CD4-positive, alpha-beta memory T cell (primary cell): ENCODE data around the gene CEP97. TPM values are rescaled to one million over a fixed set of nuclear protein-coding genes. Genes with fewer than 3 reads are reported as not detected.
"Not testable (repeated sequence)": the region's sequence is repeated elsewhere in the genome, so short reads cannot be mapped to it uniquely, and the experiment has no call there.

Experiments used
- CTCF ChIA-PET: fragments of 350-600 bp; sonication (Branson Sonifier 250); formaldehyde crosslinking; loops from one replicate; lab custom pipeline; 2021; ENCODE audit warnings: inconsistent platforms; ENCODE audit not compliant: partially characterized antibody; lab: Charles Lee
- POLR2A ChIA-PET: fragments of 350-600 bp; sonication (Branson Sonifier 250); formaldehyde crosslinking; loops from one replicate; lab custom pipeline; 2021; ENCODE audit not compliant: partially characterized antibody; lab: Charles Lee
- DNase-seq, 5 donors: peaks; one replicate each; pipeline versions ENCODE4 v3.0.0 to v3.0.0-alpha.2; 2020 to 2022; ENCODE audit warnings: mixed read lengths in 1 of 5
- H3K27ac ChIP-seq: one replicate; pipeline ENCODE4 v1.7.0; 2013; ENCODE audit warnings: low read depth, low read length
- H3K27me3 ChIP-seq: 2 replicates; pipeline ENCODE4 v1.7.0; 2013; ENCODE audit warnings: mild to moderate bottlenecking, low read length, moderate library complexity; ENCODE audit not compliant: insufficient read depth
- H3K36me3 ChIP-seq: 2 replicates; pipeline ENCODE4 v1.7.0; 2013; ENCODE audit warnings: mild to moderate bottlenecking, low read length, moderate library complexity; ENCODE audit not compliant: insufficient read depth
- H3K4me1 ChIP-seq: 2 replicates; pipeline ENCODE4 v1.7.0; 2013; ENCODE audit warnings: mild to moderate bottlenecking, low read length, moderate library complexity; ENCODE audit not compliant: insufficient read depth
- H3K4me3 ChIP-seq, 2 donors: one replicate each; pipeline ENCODE4 v1.7.0; 2013; ENCODE audit warnings: low read length in 2 of 2, mild to moderate bottlenecking in 1 of 2
- H3K9me3 ChIP-seq, 2 donors: one replicate each; pipeline ENCODE4 v1.7.0; 2013; ENCODE audit warnings: low read length in 2 of 2, control low read depth in 1 of 2; ENCODE audit not compliant: control insufficient read depth in 1 of 2
- H3K27ac Mint-ChIP-seq, 7 donors: one replicate each; pipeline ENCODE4 v1.8.0; 2020 to 2021; ENCODE audit warnings: mixed read lengths in 7 of 7, mild to moderate bottlenecking in 6 of 7, inconsistent platforms in 3 of 7, moderate library complexity in 3 of 7
- H3K27me3 Mint-ChIP-seq, 2 donors: one replicate each; pipeline ENCODE4 v1.8.0; 2020 to 2021; ENCODE audit warnings: mixed read lengths in 2 of 2
- H3K36me3 Mint-ChIP-seq, 2 donors: one replicate each; pipeline ENCODE4 v1.8.0; 2020 to 2021; ENCODE audit warnings: mixed read lengths in 2 of 2, inconsistent platforms in 1 of 2, mild to moderate bottlenecking in 1 of 2
- H3K4me1 Mint-ChIP-seq, 4 donors: one replicate each; pipeline ENCODE4 v1.8.0; 2020 to 2021; ENCODE audit warnings: mixed read lengths in 4 of 4, mild to moderate bottlenecking in 1 of 4
- H3K4me3 Mint-ChIP-seq, 8 donors: one replicate each; pipeline ENCODE4 v1.8.0; 2020 to 2021; ENCODE audit warnings: mixed read lengths in 8 of 8, mild to moderate bottlenecking in 7 of 8, moderate library complexity in 6 of 8, inconsistent platforms in 3 of 8
- H3K9me3 Mint-ChIP-seq, 8 donors: one replicate each; pipeline ENCODE4 v1.8.0; 2020 to 2021; ENCODE audit warnings: mixed read lengths in 8 of 8, mild to moderate bottlenecking in 5 of 8, inconsistent platforms in 3 of 8, moderate library complexity in 1 of 8
- intact Hi-C: fragments of 100-400 bp; cut with micrococcal nuclease; formaldehyde crosslinking; loops from one replicate; pipeline ENCODE4 v1.15.1; 2023
- polyA plus RNA-seq, 2 donors: library from polyadenylated mRNA; unstranded; fragments of 300-500 nt; fragmentation: Illumina TruSeq; gene quantifications; one replicate each; pipeline ENCODE4 v1.2.3, GENCODE V29; 2021
- total RNA-seq, 2 experiments: library from RNA; stranded (reverse); gene quantifications; one replicate each; pipeline ENCODE4 v1.2.3, GENCODE V29; 2021

The CEP97 gene
- total and polyA plus RNA-seq, 4 experiments from 2014 or later = 3.7 to 16.8 (median 10.0) TPM

- H3K27ac ChIP-seq = no peak overlapping the region
- DNase-seq = no peak
- no peak overlapping the region for H3K4me3 Mint-ChIP-seq
- H3K27me3 Mint-ChIP-seq = no peaks in the 10 kb centered on the region
- ChIA-PET POLR2A (interaction anchor here (1.1 kb wide), 1 partner anchor 23 kb away, joined by 4 read pairs; the partner anchor contains the start of gene CEP97), CTCF (interaction anchor here (1.7 kb wide), 1 partner anchor 527 kb away, joined by 4 read pairs; no protein-coding TSS in a partner anchor)
- no peaks in the 10 kb centered on the region for H3K9me3 Mint-ChIP-seq
- H3K4me1 ChIP-seq = no peaks in the 10 kb centered on the region
- H3K27ac Mint-ChIP-seq = peak overlapping the region in 1 of 7 donors; percentile 61
- no peak overlapping the region for H3K4me3 ChIP-seq
- no peaks in the 10 kb centered on the region for H3K9me3 ChIP-seq
- intact Hi-C loops = no loop called here
- H3K4me1 Mint-ChIP-seq = no peaks in the 10 kb centered on the region
- H3K36me3 Mint-ChIP-seq = no peaks in the 10 kb centered on the region
- no peaks in the 10 kb centered on the region for H3K27me3 ChIP-seq
- no peaks in the 10 kb centered on the region for H3K36me3 ChIP-seq
Measured at GRCh38 chr3:101701696-101702634, 22.4 kb upstream of the CEP97 start.

- Mint-ChIP-seq H3K27ac (no peak overlapping the region), H3K4me1 (no peaks in the 10 kb centered on the region), H3K27me3 (no peaks in the 10 kb centered on the region), H3K36me3 (no peaks in the 10 kb centered on the region), H3K4me3 (no peak overlapping the region), H3K9me3 (no peaks in the 10 kb centered on the region)
- no peaks in the 10 kb centered on the region for H3K4me1 ChIP-seq
- no peak for DNase-seq
- no peaks in the 10 kb centered on the region for H3K27me3 ChIP-seq
- POLR2A ChIA-PET = no interaction called here
- H3K4me3 ChIP-seq = no peak overlapping the region
- intact Hi-C loops = no loop called here
- CTCF ChIA-PET = no interaction called here
- H3K9me3 ChIP-seq = no peaks in the 10 kb centered on the region
- no peak overlapping the region for H3K27ac ChIP-seq
- no peaks in the 10 kb centered on the region for H3K36me3 ChIP-seq
Measured at GRCh38 chr3:101702726-101703125, 21.7 kb upstream of the CEP97 start.

- H3K27me3 Mint-ChIP-seq = no peaks in the 10 kb centered on the region
Measured at GRCh38 chr3:101703169-101703568, 21.2 kb upstream of the CEP97 start.

GRCh38 chr3:101704639-101705038 lies 19.8 kb upstream of the CEP97 start:
- CTCF ChIA-PET = interaction anchor here (1.6 kb wide), 1 partner anchor 98 kb away, joined by 4 read pairs; no protein-coding TSS in a partner anchor
- H3K36me3 ChIP-seq, H3K27me3 Mint-ChIP-seq, H3K27me3 ChIP-seq, H3K27ac Mint-ChIP-seq, DNase-seq, H3K9me3 ChIP-seq, intact Hi-C loops, H3K4me3 ChIP-seq, H3K4me1 ChIP-seq, H3K4me3 Mint-ChIP-seq, H3K9me3 Mint-ChIP-seq, H3K27ac ChIP-seq, POLR2A ChIA-PET, H3K4me1 Mint-ChIP-seq, H3K36me3 Mint-ChIP-seq: not testable (repeated sequence)

More at GRCh38 chr3:101703169-101703568, 21.2 kb upstream of the CEP97 start:
- no peaks in the 10 kb centered on the region for H3K27me3 ChIP-seq
- H3K4me3 Mint-ChIP-seq = no peak overlapping the region
- H3K36me3 Mint-ChIP-seq = no peaks in the 10 kb centered on the region
- POLR2A ChIA-PET = no interaction called here
- no peak overlapping the region for H3K4me3 ChIP-seq
- CTCF ChIA-PET = no interaction called here
- DNase-seq = no peak
- no peaks in the 10 kb centered on the region for H3K9me3 Mint-ChIP-seq
- intact Hi-C loops = no loop called here
- no peaks in the 10 kb centered on the region for H3K36me3 ChIP-seq
- H3K27ac ChIP-seq = no peak overlapping the region
- no peak overlapping the region for H3K27ac Mint-ChIP-seq
- H3K9me3 ChIP-seq = no peaks in the 10 kb centered on the region
- H3K4me1 Mint-ChIP-seq = no peaks in the 10 kb centered on the region
- no peaks in the 10 kb centered on the region for H3K4me1 ChIP-seq

- H3K4me3 ChIP-seq = no peak overlapping the region
- H3K36me3 ChIP-seq = no peaks in the 10 kb centered on the region
- H3K27me3 ChIP-seq = no peaks in the 10 kb centered on the region
- no peaks in the 10 kb centered on the region for H3K27me3 Mint-ChIP-seq
- H3K4me1 ChIP-seq = no peaks in the 10 kb centered on the region
- H3K9me3 Mint-ChIP-seq = no peaks in the 10 kb centered on the region
- H3K4me1 Mint-ChIP-seq = no peaks in the 10 kb centered on the region
- no peak overlapping the region for H3K27ac ChIP-seq
- no peak overlapping the region for H3K4me3 Mint-ChIP-seq
- intact Hi-C loops = no loop called here
- no peaks in the 10 kb centered on the region for H3K36me3 Mint-ChIP-seq
- H3K27ac Mint-ChIP-seq = no peak overlapping the region
- DNase-seq = no peak
- CTCF ChIA-PET = interaction anchor here (1.1 to 2.0 kb wide), 4 partner anchors 16 to 103 kb away, joined by 3 to 6 read pairs (median 3); partner anchors contain the start of genes CEP97 and NXPE3
- no peaks in the 10 kb centered on the region for H3K9me3 ChIP-seq
- POLR2A ChIA-PET = no interaction called here
Measured at GRCh38 chr3:101709126-101709525, 15.3 kb upstream of the CEP97 start.

- H3K4me1 ChIP-seq = peaks cover 27% of the 10 kb centered on the region
- H3K36me3 ChIP-seq = no peaks in the 10 kb centered on the region
- ChIA-PET CTCF (interaction anchor here (0.7 to 2.1 kb wide), 5 partner anchors 11 to 132 kb away, joined by 3 to 12 read pairs (median 3); no protein-coding TSS in a partner anchor), POLR2A (interaction anchor here (1.2 kb wide), 1 partner anchor 41 kb away, joined by 4 read pairs; no protein-coding TSS in a partner anchor)
- H3K27me3 Mint-ChIP-seq = no peaks in the 10 kb centered on the region
- H3K27ac ChIP-seq = no peak overlapping the region
- no peak overlapping the region for H3K27ac Mint-ChIP-seq
- H3K27me3 ChIP-seq = no peaks in the 10 kb centered on the region
- no peak for DNase-seq
- H3K4me3 ChIP-seq = no peak overlapping the region
- no peak overlapping the region for H3K4me3 Mint-ChIP-seq
- H3K4me1 Mint-ChIP-seq = peaks cover 16 to 21% (median 19%) of the 10 kb centered on the region in 4 donors
- H3K9me3 ChIP-seq = no peaks in the 10 kb centered on the region
- intact Hi-C loops = no loop called here
- H3K9me3 Mint-ChIP-seq = no peaks in the 10 kb centered on the region
- no peaks in the 10 kb centered on the region for H3K36me3 Mint-ChIP-seq
Measured at GRCh38 chr3:101718455-101718854, 6.0 kb upstream of the CEP97 start.

GRCh38 chr3:101719604-101720185 lies 4.7 kb upstream of the CEP97 start:
- Histone ChIP-seq H3K36me3 (no peaks in the 10 kb centered on the region), H3K27ac (no peak overlapping the region), H3K9me3 (no peaks in the 10 kb centered on the region), H3K4me1 (peaks cover 34% of the 10 kb centered on the region), H3K4me3 (no peak overlapping the region), H3K27me3 (no peaks in the 10 kb centered on the region)
- H3K27ac Mint-ChIP-seq = peak overlapping the region in 2 of 7 donors; percentile 24 to 74
- H3K9me3 Mint-ChIP-seq = no peaks in the 10 kb centered on the region
- no peaks in the 10 kb centered on the region for H3K27me3 Mint-ChIP-seq
- ChIA-PET POLR2A (interaction anchor here (0.8 to 1.2 kb wide), 2 partner anchors 9 to 59 kb away, joined by 3 read pairs; partner anchors contain the start of gene NXPE3), CTCF (interaction anchor here (0.9 to 2.1 kb wide), 4 partner anchors 9 to 83 kb away, joined by 3 to 12 read pairs (median 3); no protein-coding TSS in a partner anchor)
- H3K4me1 Mint-ChIP-seq = peaks cover 20 to 31% (median 25%) of the 10 kb centered on the region in 4 donors
- DNase-seq = no peak
- intact Hi-C loops = no loop called here
- peaks cover 0 to 5% of the 10 kb centered on the region in 2 donors for H3K36me3 Mint-ChIP-seq
- H3K4me3 Mint-ChIP-seq = no peak overlapping the region
